Measurements from ENCODE around the gene PRRT1B.

The PRRT1B gene

DNA sequence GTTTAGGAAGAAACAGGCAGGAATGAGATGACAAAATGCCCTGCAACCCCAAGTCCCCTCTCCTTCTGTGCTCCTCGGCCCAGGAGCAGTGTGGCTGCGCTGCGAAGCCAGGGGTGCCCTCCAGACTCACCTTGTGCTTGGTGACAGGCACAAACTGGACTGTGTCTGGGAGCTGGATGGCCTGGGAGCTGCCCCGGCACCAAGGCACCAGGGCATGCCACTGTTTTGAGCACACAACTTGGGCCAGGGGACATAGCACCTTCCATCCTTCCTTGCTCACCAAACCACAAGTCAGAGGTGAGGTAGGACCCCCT is 51.1 kb downstream of the PRRT1B start:
- no peak overlapping the region for H2AFZ ChIP-seq

DNA sequence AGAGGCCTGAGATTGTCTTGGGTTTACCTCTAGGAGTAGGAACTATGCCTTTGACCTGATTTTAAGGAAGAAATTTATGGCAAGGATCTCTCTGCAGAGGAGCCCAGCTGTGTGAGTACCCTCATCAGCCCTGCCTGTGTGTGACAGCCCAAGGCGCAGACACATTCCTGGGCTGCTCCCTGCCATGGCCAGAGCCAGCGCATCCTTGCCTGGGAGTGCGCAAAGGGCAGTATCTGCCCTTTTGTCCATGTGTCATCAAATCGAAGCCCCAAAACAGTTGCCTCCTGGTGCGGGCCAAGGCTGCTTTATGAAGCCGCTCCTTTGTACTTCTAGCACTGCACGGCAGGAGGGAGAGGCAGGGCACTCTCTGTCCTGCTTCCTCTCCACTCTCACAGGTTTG is 51.9 kb downstream of the PRRT1B start:
- H3K4me3 ChIP-seq (ENCODE audit: low read depth, low read length), result no peak overlapping the region
- H3K27me3 ChIP-seq (ENCODE audit: control insufficient read depth, insufficient read depth, low read length), result no peaks in the 10 kb centered on the region
- no peaks in the 10 kb centered on the region for H3K36me3 ChIP-seq (ENCODE audit: control insufficient read depth, insufficient read depth, low read length)
- no peak overlapping the region for H2AFZ ChIP-seq
- no peak overlapping the region for H3K4me2 ChIP-seq (ENCODE audit: low read length)
- no peak overlapping the region for H3K27ac ChIP-seq
- no peaks in the 10 kb centered on the region for H3K79me2 ChIP-seq
- no peaks in the 10 kb centered on the region for H3K9me3 ChIP-seq (ENCODE audit: control insufficient read depth, low read length)
- TF ChIP-seq, protein P1, sequence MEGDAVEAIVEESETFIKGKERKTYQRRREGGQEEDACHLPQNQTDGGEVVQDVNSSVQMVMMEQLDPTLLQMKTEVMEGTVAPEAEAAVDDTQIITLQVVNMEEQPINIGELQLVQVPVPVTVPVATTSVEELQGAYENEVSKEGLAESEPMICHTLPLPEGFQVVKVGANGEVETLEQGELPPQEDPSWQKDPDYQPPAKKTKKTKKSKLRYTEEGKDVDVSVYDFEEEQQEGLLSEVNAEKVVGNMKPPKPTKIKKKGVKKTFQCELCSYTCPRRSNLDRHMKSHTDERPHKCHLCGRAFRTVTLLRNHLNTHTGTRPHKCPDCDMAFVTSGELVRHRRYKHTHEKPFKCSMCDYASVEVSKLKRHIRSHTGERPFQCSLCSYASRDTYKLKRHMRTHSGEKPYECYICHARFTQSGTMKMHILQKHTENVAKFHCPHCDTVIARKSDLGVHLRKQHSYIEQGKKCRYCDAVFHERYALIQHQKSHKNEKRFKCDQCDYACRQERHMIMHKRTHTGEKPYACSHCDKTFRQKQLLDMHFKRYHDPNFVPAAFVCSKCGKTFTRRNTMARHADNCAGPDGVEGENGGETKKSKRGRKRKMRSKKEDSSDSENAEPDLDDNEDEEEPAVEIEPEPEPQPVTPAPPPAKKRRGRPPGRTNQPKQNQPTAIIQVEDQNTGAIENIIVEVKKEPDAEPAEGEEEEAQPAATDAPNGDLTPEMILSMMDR (IDR thresholded peaks at IDR 0.05), result no peak
- H3K9ac ChIP-seq, result no peak overlapping the region
- H3K4me1 ChIP-seq, result no peaks in the 10 kb centered on the region

More for the DNA sequence above, 51.1 kb downstream of the PRRT1B start:
- Histone ChIP-seq H3K79me2 (no peaks in the 10 kb centered on the region), H3K27ac (no peak overlapping the region), H3K27me3 (ENCODE audit: control insufficient read depth, insufficient read depth, low read length) (no peaks in the 10 kb centered on the region), H3K9me3 (ENCODE audit: control insufficient read depth, low read length) (no peaks in the 10 kb centered on the region), H3K36me3 (ENCODE audit: control insufficient read depth, insufficient read depth, low read length) (no peaks in the 10 kb centered on the region), H3K9ac (no peak overlapping the region), H3K4me2 (ENCODE audit: low read length) (no peak overlapping the region), H3K4me1 (no peaks in the 10 kb centered on the region), H3K4me3 (ENCODE audit: low read depth, low read length) (no peak overlapping the region)
- TF ChIP-seq, protein P1 (IDR thresholded peaks at IDR 0.05), result no peak

DNA sequence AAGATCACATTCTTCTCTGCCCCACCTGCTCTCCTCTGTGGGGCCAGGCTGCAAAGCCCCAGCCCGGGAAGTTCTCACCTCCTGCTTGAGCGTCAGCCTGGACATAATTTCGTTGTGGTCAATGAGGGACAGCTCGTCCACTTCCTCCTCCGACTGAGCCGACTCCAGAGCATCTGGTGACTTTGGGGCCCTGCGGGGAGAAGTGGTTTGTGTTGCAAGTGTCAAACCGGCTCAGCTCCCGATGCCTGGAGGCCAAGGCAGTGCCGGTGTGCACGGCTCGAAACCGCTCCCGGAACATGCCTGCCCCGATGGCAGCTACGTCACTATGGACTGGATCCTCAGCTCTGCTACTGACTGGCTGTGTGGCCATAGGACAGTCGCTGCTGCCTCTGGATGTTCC is 52.8 kb downstream of the PRRT1B start:
- no peak overlapping the region for H3K9ac ChIP-seq
- H3K4me2 ChIP-seq (ENCODE audit: low read length), result no peak overlapping the region
- no peak overlapping the region for H3K27ac ChIP-seq
- no peaks in the 10 kb centered on the region for H3K9me3 ChIP-seq (ENCODE audit: control insufficient read depth, low read length)
- H2AFZ ChIP-seq, result no peak overlapping the region
- H3K36me3 ChIP-seq (ENCODE audit: control insufficient read depth, insufficient read depth, low read length), result no peaks in the 10 kb centered on the region
- no peaks in the 10 kb centered on the region for H3K79me2 ChIP-seq
- H3K27me3 ChIP-seq (ENCODE audit: control insufficient read depth, insufficient read depth, low read length), result no peaks in the 10 kb centered on the region
- TF ChIP-seq, protein P1 (IDR thresholded peaks at IDR 0.05), result no peak
- no peaks in the 10 kb centered on the region for H3K4me1 ChIP-seq
- no peak overlapping the region for H3K4me3 ChIP-seq (ENCODE audit: low read depth, low read length)

DNA sequence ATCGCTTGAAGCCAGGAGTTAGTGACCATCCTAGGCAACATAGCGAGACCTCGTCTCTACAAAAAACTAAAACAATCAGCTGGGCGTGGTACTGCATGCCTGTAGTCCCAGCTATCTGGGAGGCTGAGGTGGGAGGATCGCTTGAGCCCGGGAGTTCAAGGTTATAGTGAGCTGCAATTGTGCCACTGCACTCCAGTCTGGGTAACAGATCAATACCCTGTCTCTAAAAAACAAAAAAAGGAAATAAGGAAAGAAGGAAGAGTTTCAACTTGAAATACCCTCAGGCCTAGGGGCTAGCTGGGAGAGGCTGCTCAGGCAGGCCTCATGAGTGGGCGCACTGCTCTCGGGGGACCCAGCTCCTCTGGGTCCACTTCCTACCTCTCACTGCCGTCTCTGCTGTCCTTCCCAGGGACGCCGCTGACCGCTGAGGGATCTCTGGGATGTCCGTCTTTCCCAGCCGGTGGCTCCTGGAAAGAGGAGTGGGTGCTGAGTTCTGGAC is 56.4 kb downstream of the PRRT1B start:
- Histone ChIP-seq H3K79me2 (no peaks in the 10 kb centered on the region), H3K4me2 (ENCODE audit: low read length) (no peak overlapping the region), H3K4me3 (ENCODE audit: low read depth, low read length) (no peak overlapping the region), H3K9me3 (ENCODE audit: control insufficient read depth, low read length) (no peaks in the 10 kb centered on the region), H3K9ac (no peak overlapping the region), H2AFZ (no peak overlapping the region), H3K36me3 (ENCODE audit: control insufficient read depth, insufficient read depth, low read length) (no peaks in the 10 kb centered on the region), H3K27ac (no peak overlapping the region), H3K27me3 (ENCODE audit: control insufficient read depth, insufficient read depth, low read length) (no peaks in the 10 kb centered on the region), H3K4me1 (no peaks in the 10 kb centered on the region)
- TF ChIP-seq, protein P1 (IDR thresholded peaks at IDR 0.05), result no peak

DNA sequence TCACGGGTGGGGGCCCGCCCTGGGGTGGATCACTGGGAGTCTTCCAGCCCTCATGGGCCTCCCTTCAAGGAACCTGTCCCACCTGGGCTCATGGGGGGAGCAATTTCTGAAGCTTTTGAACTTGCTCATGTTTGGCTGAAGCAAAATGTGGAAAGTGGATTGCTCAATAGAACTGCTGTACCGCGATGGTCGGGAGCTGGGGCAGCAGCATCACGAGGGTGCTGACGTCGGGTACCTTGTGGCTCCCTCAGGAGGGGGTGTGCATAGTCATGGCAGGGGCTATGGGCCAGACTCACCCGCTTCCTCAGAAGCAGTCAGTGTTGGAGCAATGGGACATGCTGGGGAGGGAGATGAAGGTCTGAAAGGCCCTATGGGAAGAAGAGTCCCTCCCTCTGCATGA is 57.9 kb downstream of the PRRT1B start:
- Histone ChIP-seq H3K79me2 (no peaks in the 10 kb centered on the region), H3K4me1 (no peaks in the 10 kb centered on the region), H3K27me3 (ENCODE audit: control insufficient read depth, insufficient read depth, low read length) (no peaks in the 10 kb centered on the region), H3K4me2 (ENCODE audit: low read length) (no peak overlapping the region), H3K9me3 (ENCODE audit: control insufficient read depth, low read length) (no peaks in the 10 kb centered on the region), H3K27ac (no peak overlapping the region), H3K4me3 (ENCODE audit: low read depth, low read length) (no peak overlapping the region), H3K36me3 (ENCODE audit: control insufficient read depth, insufficient read depth, low read length) (no peaks in the 10 kb centered on the region), H2AFZ (no peak overlapping the region), H3K9ac (no peak overlapping the region)
- TF ChIP-seq, protein P1 (IDR thresholded peaks at IDR 0.05), result no peak

Measured in parathyroid adenoma (tissue), 2 donors.